Endothelial cell (in vitro differentiated cells): ENCODE data around the gene TMEFF1. TPM values are rescaled to one million over a fixed set of nuclear protein-coding genes. Genes with fewer than 3 reads are reported as not detected.
A peak's percentile ranks its signal among the peaks of the same experiment; 100 is the strongest.

Experiments used
- DNase-seq: peaks from one replicate; pipeline ENCODE4 v3.0.0; 2021; ENCODE audit warnings: low spot score
- H3K27ac Mint-ChIP-seq: one replicate; pipeline ENCODE4 v1.8.0; 2021; ENCODE audit warnings: mixed read lengths, inconsistent platforms; ENCODE audit not compliant: unreplicated experiment
- H3K27me3 Mint-ChIP-seq: one replicate; pipeline ENCODE4 v1.8.0; 2021; ENCODE audit warnings: mild to moderate bottlenecking, moderate library complexity, mixed read lengths, inconsistent platforms; ENCODE audit not compliant: unreplicated experiment
- H3K36me3 Mint-ChIP-seq: one replicate; pipeline ENCODE4 v1.8.0; 2021; ENCODE audit warnings: mild to moderate bottlenecking, low read depth, mixed read lengths, inconsistent platforms; ENCODE audit not compliant: unreplicated experiment
- H3K4me1 Mint-ChIP-seq: one replicate; pipeline ENCODE4 v1.8.0; 2021; ENCODE audit warnings: mild to moderate bottlenecking, mixed read lengths, inconsistent platforms; ENCODE audit not compliant: unreplicated experiment
- H3K4me3 Mint-ChIP-seq: one replicate; pipeline ENCODE4 v1.8.0; 2021; ENCODE audit warnings: mild to moderate bottlenecking, mixed read lengths, inconsistent platforms; ENCODE audit not compliant: unreplicated experiment
- H3K9me3 Mint-ChIP-seq: one replicate; pipeline ENCODE4 v1.8.0; 2021; ENCODE audit warnings: mixed read lengths, inconsistent platforms; ENCODE audit not compliant: unreplicated experiment
- CTCF ChIP-seq: fragments of 200-600 bp; sonication (generic); IDR thresholded peaks from one replicate; pipeline ENCODE4 v1.5.0; 2021; ENCODE audit warnings: antibody characterized with exemption; ENCODE audit not compliant: unreplicated experiment
- long read RNA-seq: library from polyadenylated mRNA; unstranded; transcript quantifications from one replicate; pipeline ENCODE4 v2.0.0, GENCODE V29; 2020; ENCODE audit not compliant: unreplicated experiment
- total RNA-seq: library from RNA; stranded (reverse); fragmentation: NEBNext Ultra II Directional; extraction: Animal tissue kit (Norgen Biotek cat#: 25700); gene quantifications from one replicate; pipeline ENCODE4 v1.2.1, GENCODE V29; 2021; ENCODE audit not compliant: unreplicated experiment

The TMEFF1 gene
- 45.8 TPM for total RNA-seq
- long read RNA-seq, transcript TMEFF1-201 (10 exons, 2,611 nt): major isoform, 20 of 20 reads
- long read RNA-seq, partial matches to known transcripts: 0 of 20 reads
- long read RNA-seq, other reads (novel, unspliced or antisense): 0 of 20 reads

DNA sequence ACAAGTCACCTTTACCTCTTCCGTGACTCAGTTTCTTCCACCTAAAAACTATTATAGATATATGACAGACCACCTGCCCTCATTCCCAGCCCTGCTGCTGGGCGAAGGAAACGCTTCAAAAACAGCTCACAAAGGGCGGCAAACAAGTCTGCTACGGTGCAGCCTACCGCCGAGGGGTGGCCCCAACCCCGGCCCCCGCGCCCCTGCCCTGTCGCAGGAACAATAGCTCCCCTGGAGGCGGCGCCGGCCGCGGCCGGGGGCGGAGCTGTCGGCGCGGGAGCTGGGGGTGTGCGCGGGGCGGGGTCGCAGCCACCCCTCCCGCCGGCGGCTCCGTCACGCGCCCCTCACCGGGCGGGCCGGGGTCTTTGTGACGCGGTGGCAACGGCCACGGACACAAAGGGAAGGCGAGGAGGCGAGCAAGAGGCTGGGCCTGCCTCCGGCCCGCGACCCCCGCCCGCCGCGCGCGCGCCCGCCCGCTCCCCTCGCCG, at the start of gene TMEFF1:
TSS of gene TMEFF1 (plus strand) at position 362 of the 488 bp plus-strand sequence. CDS start 396 bp downstream, outside the sequence.
- Mint-ChIP-seq H3K27me3 (peaks cover 12% of the 10 kb centered on the region), H3K4me1 (peaks cover 23% of the 10 kb centered on the region), H3K4me3 (peak within 1 kb of the TSS; percentile 99), H3K27ac (peak within 1 kb of the TSS; percentile 72), H3K36me3 (peaks cover 9% of the 10 kb centered on the region), H3K9me3 (no peaks in the 10 kb centered on the region)
- no peak for TF ChIP-seq CTCF
- DNase-seq: peak; percentile 87

DNA sequence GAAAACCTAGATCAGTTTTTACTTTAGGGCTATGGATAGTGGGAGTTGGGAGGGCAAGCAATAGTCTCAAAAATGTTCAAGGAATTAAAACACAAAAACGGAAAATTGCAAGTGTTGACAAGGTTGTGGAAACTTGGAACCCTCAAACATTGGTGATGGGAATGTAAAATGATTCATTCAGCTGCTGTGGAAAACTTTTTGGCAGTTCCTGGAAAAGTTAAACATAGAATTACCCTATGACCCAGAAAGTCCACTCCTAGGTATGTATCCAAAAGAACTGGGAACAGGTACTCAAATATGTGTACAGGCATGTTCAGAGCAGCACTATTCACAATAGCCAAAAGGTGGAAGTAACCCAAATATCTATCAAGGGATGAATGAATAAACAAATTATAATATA, 47.2 kb upstream of the TMEFF1 start:
- Mint-ChIP-seq H3K4me3 (no peak overlapping the region), H3K4me1 (peaks cover 21% of the 10 kb centered on the region), H3K36me3 (peaks cover 12% of the 10 kb centered on the region), H3K27ac (no peak overlapping the region), H3K27me3 (peaks cover 11% of the 10 kb centered on the region), H3K9me3 (no peaks in the 10 kb centered on the region)
- no peak for DNase-seq
- TF ChIP-seq CTCF: no peak

DNA sequence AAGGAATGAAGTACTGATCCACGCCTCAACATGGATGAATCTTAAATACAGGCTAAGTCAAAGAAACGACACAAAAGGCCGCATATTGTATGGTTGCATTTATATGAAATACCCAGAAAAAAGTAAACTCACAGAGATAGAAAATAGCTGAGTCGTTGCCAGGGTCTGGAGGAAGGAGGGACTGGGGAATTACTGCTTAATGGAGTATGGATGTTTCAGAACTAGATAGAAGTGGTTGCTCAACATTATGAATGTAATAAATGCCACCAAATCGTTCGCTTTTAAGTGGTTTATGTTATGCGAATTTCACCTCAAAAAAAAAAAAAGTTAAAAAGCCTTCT, 46.8 kb upstream of the TMEFF1 start:
- Mint-ChIP-seq H3K4me3 (peak overlapping the region; percentile 97), H3K27me3 (peaks cover 11% of the 10 kb centered on the region), H3K36me3 (peaks cover 12% of the 10 kb centered on the region), H3K4me1 (peaks cover 21% of the 10 kb centered on the region), H3K9me3 (no peaks in the 10 kb centered on the region), H3K27ac (peak overlapping the region; percentile 94)
- DNase-seq: no peak
- no peak for TF ChIP-seq CTCF

GRCh38 chr9:100426530-100427365, 46.2 kb upstream of the TMEFF1 start, which contains the start of gene MSANTD3:
TSS of gene MSANTD3 (plus strand) at chr9:100427143. CDS start at chr9:100441939, 14,796 bp downstream.
- TF ChIP-seq CTCF: no peak
- peaks cover 12% of the 10 kb centered on the region for H3K36me3 Mint-ChIP-seq
- H3K4me1 Mint-ChIP-seq: peaks cover 21% of the 10 kb centered on the region
- H3K27me3 Mint-ChIP-seq: peaks cover 11% of the 10 kb centered on the region
- DNase-seq: peak; percentile 70
- peak within 1 kb of the TSS; percentile 94 for H3K27ac Mint-ChIP-seq
- H3K9me3 Mint-ChIP-seq: no peaks in the 10 kb centered on the region
- H3K4me3 Mint-ChIP-seq: peak within 1 kb of the TSS; percentile 97
